ENCODE results near the gene ZNF570. TPM values are rescaled to one million over a fixed set of nuclear protein-coding genes. Genes with fewer than 3 reads are reported as not detected.

The ZNF570 gene
- total RNA-seq, 1 donor from 2014 or later = 4.6 TPM

Other genes starting within 250 kb of the ZNF570 start
- 2.8 and 4.6 TPM in 2 replicates for gene ZNF527, start 98.3 kb upstream of the ZNF570 start, total RNA-seq
- gene ZNF569, start 1.9 kb upstream of the ZNF570 start, total RNA-seq = 4.7 and 5.8 TPM in 2 replicates
- gene ZNF793, start 37.6 kb downstream of the ZNF570 start, total RNA-seq = 0.39 and 1.0 TPM in 2 replicates
- 1.3 and 1.8 TPM in 2 replicates for gene ZNF571, start 125.4 kb downstream of the ZNF570 start, total RNA-seq
- gene ZNF540, start 125.5 kb downstream of the ZNF570 start, total RNA-seq = 0.13 and 0.51 TPM in 2 replicates
- gene ZFP30, start 186.1 kb downstream of the ZNF570 start, total RNA-seq = 11.7 and 12.3 TPM in 2 replicates